Astrocyte (in vitro differentiated cells and primary cell): Measurements from ENCODE around the gene ADAMTS10. TPM values are rescaled to one million over a fixed set of nuclear protein-coding genes. Genes with fewer than 3 reads are reported as not detected.
"Not testable (repeated sequence)": the region's sequence is repeated elsewhere in the genome, so short reads cannot be mapped to it uniquely, and the experiment has no call there.

ENCODE experiments used
- DNase-seq: peaks from one replicate; pipeline ENCODE4 v3.0.0-alpha.2; 2010; ENCODE audit warnings: low read depth
- FAIRE-seq: peaks from 2 replicates; lab custom pipeline; 2011; peaks lifted over from hg19 to GRCh38; lab: Jason Lieb, UNC
- H2AFZ ChIP-seq: 2 replicates; pipeline ENCODE4 v1.6.0; 2012; ENCODE audit warnings: low read depth, low read length, inconsistent platforms
- H3K27ac ChIP-seq: 2 replicates; pipeline ENCODE4 v1.5.1; 2011; ENCODE audit warnings: low read depth, low read length, inconsistent platforms
- H3K27me3 ChIP-seq: 2 replicates; pipeline ENCODE4 v1.6.0; 2011; ENCODE audit warnings: low read length, inconsistent platforms; ENCODE audit not compliant: insufficient read depth
- H3K36me3 ChIP-seq: 2 replicates; pipeline ENCODE4 v1.5.1; 2011; ENCODE audit warnings: low read length, inconsistent platforms; ENCODE audit not compliant: insufficient read depth
- H3K4me1 ChIP-seq: 2 replicates; pipeline ENCODE4 v1.5.1; 2011; ENCODE audit warnings: low read length, inconsistent platforms; ENCODE audit not compliant: insufficient read depth
- H3K4me2 ChIP-seq: 2 replicates; pipeline ENCODE4 v1.6.0; 2012; ENCODE audit warnings: low read length, inconsistent platforms
- H3K4me3 ChIP-seq: 2 replicates; pipeline ENCODE4 v1.5.1; 2011; ENCODE audit warnings: low read depth, mild to moderate bottlenecking, low read length, inconsistent platforms; ENCODE audit not compliant: insufficient read depth
- H3K79me2 ChIP-seq: 2 replicates; pipeline ENCODE4 v1.6.0; 2012; ENCODE audit warnings: mild to moderate bottlenecking, low read length, inconsistent platforms; ENCODE audit not compliant: insufficient read depth
- H3K9ac ChIP-seq: 2 replicates; pipeline ENCODE4 v1.6.0; 2012; ENCODE audit warnings: mild to moderate bottlenecking, low read length, inconsistent platforms
- H3K9me3 ChIP-seq: 2 replicates; pipeline ENCODE4 v1.5.1; 2012; ENCODE audit warnings: low read depth, mild to moderate bottlenecking, low read length, inconsistent platforms; ENCODE audit not compliant: insufficient read depth
- H4K20me1 ChIP-seq: 2 replicates; pipeline ENCODE4 v1.6.0; 2012; ENCODE audit warnings: low read length, inconsistent platforms; ENCODE audit not compliant: insufficient read depth
- H3K27ac Mint-ChIP-seq: one replicate; pipeline ENCODE4 v1.8.0; 2021; ENCODE audit warnings: mild to moderate bottlenecking, mixed read lengths; ENCODE audit not compliant: unreplicated experiment
- H3K27me3 Mint-ChIP-seq: one replicate; pipeline ENCODE4 v1.8.0; 2021; ENCODE audit warnings: low read depth, mixed read lengths; ENCODE audit not compliant: unreplicated experiment
- H3K36me3 Mint-ChIP-seq: one replicate; pipeline ENCODE4 v1.8.0; 2021; ENCODE audit warnings: low read depth, mixed read lengths; ENCODE audit not compliant: unreplicated experiment
- H3K4me1 Mint-ChIP-seq: one replicate; pipeline ENCODE4 v1.8.0; 2021; ENCODE audit warnings: low read depth, mixed read lengths; ENCODE audit not compliant: unreplicated experiment
- H3K4me3 Mint-ChIP-seq: one replicate; pipeline ENCODE4 v1.8.0; 2021; ENCODE audit warnings: mild to moderate bottlenecking, moderate library complexity, mixed read lengths; ENCODE audit not compliant: unreplicated experiment
- H3K9me3 Mint-ChIP-seq: one replicate; pipeline ENCODE4 v1.8.0; 2021; ENCODE audit warnings: mild to moderate bottlenecking, mixed read lengths; ENCODE audit not compliant: unreplicated experiment
- EZH2 ChIP-seq: IDR thresholded peaks from 2 replicates; pipeline ENCODE4 v1.6.1; 2012; ENCODE audit warnings: mild to moderate bottlenecking, low read length, inconsistent platforms; ENCODE audit not compliant: insufficient read depth
- total RNA-seq: library from RNA; stranded (reverse); gene quantifications from 2 replicates; pipeline ENCODE4 v1.2.1, GENCODE V29; 2021
- TF ChIP-seq, protein P1 (sequence below): IDR thresholded peaks from 2 replicates; pipeline ENCODE4 v1.5.1; 2011; ENCODE audit warnings: low read depth, mild to moderate bottlenecking, inconsistent platforms, low read length, moderate library complexity; ENCODE audit not compliant: insufficient read depth

The ADAMTS10 gene
- total RNA-seq, 1 donor from 2014 or later: 34.0 TPM

DNA sequence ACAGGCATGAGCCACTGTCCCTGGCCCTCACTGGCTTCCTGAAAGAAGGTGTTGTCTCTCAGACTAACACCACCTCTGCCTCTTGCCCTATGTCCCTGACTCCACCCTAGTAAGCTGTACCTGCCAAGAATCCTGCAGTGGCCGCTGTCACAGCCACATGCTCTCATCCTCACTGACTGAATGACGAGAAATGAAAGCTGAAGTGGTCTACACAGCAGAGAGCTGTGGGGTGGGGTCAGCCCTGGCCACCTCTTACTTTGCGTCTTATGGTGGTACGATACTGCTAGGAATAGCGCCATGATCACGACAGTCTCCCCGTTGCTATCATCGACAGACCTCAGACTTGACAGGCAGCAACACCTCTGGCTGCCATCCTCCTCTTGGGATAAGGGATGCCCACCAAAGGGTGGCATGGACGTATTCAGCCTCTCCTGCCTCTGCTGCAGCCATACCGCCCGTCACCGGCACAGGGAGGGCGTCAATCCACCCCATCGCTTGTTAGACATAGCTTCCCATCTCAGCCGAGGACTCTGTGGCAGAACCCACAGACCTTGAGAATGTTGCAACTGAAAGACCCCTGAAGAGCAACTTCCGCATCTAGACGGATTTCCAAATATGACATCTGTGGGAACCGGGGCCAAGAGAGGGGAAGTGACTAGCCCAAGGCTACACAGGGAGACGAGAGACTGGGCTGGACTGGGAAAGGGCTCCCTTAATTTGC is 34.1 kb downstream of the ADAMTS10 start:
- no peak for TF ChIP-seq EZH2
- TF ChIP-seq, protein P1, sequence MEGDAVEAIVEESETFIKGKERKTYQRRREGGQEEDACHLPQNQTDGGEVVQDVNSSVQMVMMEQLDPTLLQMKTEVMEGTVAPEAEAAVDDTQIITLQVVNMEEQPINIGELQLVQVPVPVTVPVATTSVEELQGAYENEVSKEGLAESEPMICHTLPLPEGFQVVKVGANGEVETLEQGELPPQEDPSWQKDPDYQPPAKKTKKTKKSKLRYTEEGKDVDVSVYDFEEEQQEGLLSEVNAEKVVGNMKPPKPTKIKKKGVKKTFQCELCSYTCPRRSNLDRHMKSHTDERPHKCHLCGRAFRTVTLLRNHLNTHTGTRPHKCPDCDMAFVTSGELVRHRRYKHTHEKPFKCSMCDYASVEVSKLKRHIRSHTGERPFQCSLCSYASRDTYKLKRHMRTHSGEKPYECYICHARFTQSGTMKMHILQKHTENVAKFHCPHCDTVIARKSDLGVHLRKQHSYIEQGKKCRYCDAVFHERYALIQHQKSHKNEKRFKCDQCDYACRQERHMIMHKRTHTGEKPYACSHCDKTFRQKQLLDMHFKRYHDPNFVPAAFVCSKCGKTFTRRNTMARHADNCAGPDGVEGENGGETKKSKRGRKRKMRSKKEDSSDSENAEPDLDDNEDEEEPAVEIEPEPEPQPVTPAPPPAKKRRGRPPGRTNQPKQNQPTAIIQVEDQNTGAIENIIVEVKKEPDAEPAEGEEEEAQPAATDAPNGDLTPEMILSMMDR: no peak
- H3K4me1 Mint-ChIP-seq: peaks cover 3% of the 10 kb centered on the region
- no peaks in the 10 kb centered on the region for H3K79me2 ChIP-seq

DNA sequence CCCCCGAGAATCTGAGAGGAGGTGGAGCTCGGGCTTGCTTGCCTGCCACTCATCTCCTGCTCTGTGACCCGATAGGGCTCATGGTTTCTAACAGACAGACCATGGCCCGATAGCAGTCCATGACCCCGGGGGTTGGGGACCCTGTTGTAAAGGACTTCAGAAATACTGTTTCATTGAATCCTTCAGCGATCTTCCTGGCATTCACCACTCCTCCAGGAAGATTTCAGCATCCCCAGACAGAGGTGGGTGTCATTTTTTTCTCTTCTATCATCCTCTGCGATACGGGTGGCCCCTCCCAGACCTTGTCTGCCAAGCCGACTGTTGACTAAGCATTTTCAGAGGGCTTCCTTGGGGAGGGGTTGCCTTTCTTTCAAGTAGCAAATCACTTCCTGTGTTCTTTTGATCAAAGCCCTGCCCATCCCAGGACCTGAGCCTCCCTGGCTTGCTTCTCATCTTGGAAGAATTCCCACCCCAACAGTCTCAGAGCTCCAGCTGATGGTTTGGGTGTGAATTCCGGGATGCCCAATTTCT is 35.0 kb downstream of the ADAMTS10 start:
- H3K36me3 ChIP-seq: no peaks in the 10 kb centered on the region
- Mint-ChIP-seq H3K27me3 (peaks cover 35% of the 10 kb centered on the region), H3K4me3 (no peak overlapping the region), H3K9me3 (peaks cover 6% of the 10 kb centered on the region), H3K27ac (no peak overlapping the region), H3K36me3 (no peaks in the 10 kb centered on the region), H3K4me1 (peaks cover 3% of the 10 kb centered on the region)
- H3K9me3 ChIP-seq: no peaks in the 10 kb centered on the region
- H4K20me1 ChIP-seq: peaks cover 8% of the 10 kb centered on the region
- H3K4me1 ChIP-seq: peaks cover 6% of the 10 kb centered on the region
- no peak for TF ChIP-seq EZH2
- FAIRE-seq: no peak
- no peaks in the 10 kb centered on the region for H3K79me2 ChIP-seq
- no peak overlapping the region for H3K4me3 ChIP-seq
- H3K27me3 ChIP-seq: no peaks in the 10 kb centered on the region
- no peak overlapping the region for H2AFZ ChIP-seq
- peak; percentile 65 for DNase-seq
- peak overlapping the region; percentile 54 for H3K4me2 ChIP-seq
- H3K27ac ChIP-seq: no peak overlapping the region
- H3K9ac ChIP-seq: no peak overlapping the region

More for the DNA sequence above, 34.1 kb downstream of the ADAMTS10 start:
- H3K27me3 ChIP-seq: no peaks in the 10 kb centered on the region
- FAIRE-seq (no peak), DNase-seq (no peak)
- H4K20me1 ChIP-seq: peaks cover 8% of the 10 kb centered on the region
- H3K4me2 ChIP-seq: no peak overlapping the region
- H3K27ac ChIP-seq: no peak overlapping the region
- no peaks in the 10 kb centered on the region for H3K36me3 ChIP-seq
- H2AFZ ChIP-seq: no peak overlapping the region
- H3K36me3 Mint-ChIP-seq: no peaks in the 10 kb centered on the region
- H3K27me3 Mint-ChIP-seq: peaks cover 35% of the 10 kb centered on the region
- peaks cover 6% of the 10 kb centered on the region for H3K9me3 Mint-ChIP-seq
- no peaks in the 10 kb centered on the region for H3K4me1 ChIP-seq
- H3K9ac ChIP-seq: no peak overlapping the region
- no peak overlapping the region for H3K4me3 Mint-ChIP-seq
- H3K27ac Mint-ChIP-seq: no peak overlapping the region
- H3K4me3 ChIP-seq: no peak overlapping the region
- H3K9me3 ChIP-seq: no peaks in the 10 kb centered on the region

DNA sequence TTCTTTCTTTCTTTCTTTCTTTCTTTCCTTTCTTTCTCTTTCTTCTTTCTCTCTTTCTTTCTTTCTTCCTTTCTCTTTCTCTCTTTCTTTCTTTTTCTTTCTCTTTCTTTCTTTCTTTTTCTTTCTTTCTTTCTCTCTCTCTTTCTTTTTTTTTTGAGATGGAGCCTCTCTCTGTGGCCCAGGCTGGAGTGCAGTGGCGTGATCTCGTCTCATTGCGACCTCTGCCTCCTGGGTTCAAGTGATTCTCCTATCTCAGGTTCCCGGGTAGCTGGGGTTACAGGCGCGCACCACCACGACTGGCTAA is 35.9 kb downstream of the ADAMTS10 start:
- H3K36me3 ChIP-seq, H4K20me1 ChIP-seq, H3K9me3 ChIP-seq, H3K4me1 ChIP-seq, H3K4me3 ChIP-seq, H3K27ac Mint-ChIP-seq, H3K9me3 Mint-ChIP-seq, H3K79me2 ChIP-seq, DNase-seq, H3K4me2 ChIP-seq, H3K9ac ChIP-seq, H3K27ac ChIP-seq, H3K4me3 Mint-ChIP-seq, H3K27me3 ChIP-seq, FAIRE-seq, H3K4me1 Mint-ChIP-seq, H2AFZ ChIP-seq, H3K36me3 Mint-ChIP-seq: not testable (repeated sequence)
- peaks cover 35% of the 10 kb centered on the region for H3K27me3 Mint-ChIP-seq
